ENCODE measurements around the gene SETBP1. TPM values are rescaled to one million over a fixed set of nuclear protein-coding genes. Genes with fewer than 3 reads are reported as not detected.

SETBP1 gene
- total RNA-seq, 2 donors from 2014 or later = 17.3 to 20.1 TPM

- H3K4me1 ChIP-seq (ENCODE audit: control insufficient read depth, insufficient read depth, low read length) = peaks cover 5% of the 10 kb centered on the region
- H3K27ac Mint-ChIP-seq = no peak overlapping the region
- H3K4me3 Mint-ChIP-seq = no peak overlapping the region
- H3K36me3 Mint-ChIP-seq (ENCODE audit: low read depth) = no peaks in the 10 kb centered on the region
- H3K27ac ChIP-seq (ENCODE audit: low read depth, low read length) = no peak overlapping the region
- peaks cover 27% of the 10 kb centered on the region for H3K4me1 Mint-ChIP-seq
- 86 to 100% methylated on average over 3 to 10 of the region's 11 CpGs for WGBS, 2 experiments (ENCODE audit: insufficient coverage in 1 of 2, insufficient read length in 1 of 2)
- no peak overlapping the region for H3K9ac ChIP-seq (ENCODE audit: extremely low read depth, low read length, poor library complexity, severe bottlenecking)
- DNase-seq = no peak
- peaks cover 5% of the 10 kb centered on the region for H3K36me3 ChIP-seq (ENCODE audit: control insufficient read depth, insufficient read depth, low read length)
- no peaks in the 10 kb centered on the region for H3K27me3 ChIP-seq (ENCODE audit: control insufficient read depth, insufficient read depth, low read length, poor library complexity, severe bottlenecking)
- H3K27me3 Mint-ChIP-seq (ENCODE audit: insufficient read depth) = no peaks in the 10 kb centered on the region
- H3K4me3 ChIP-seq (ENCODE audit: low read length) = no peak overlapping the region
- no peaks in the 10 kb centered on the region for H3K9me3 Mint-ChIP-seq
- TF ChIP-seq CTCF (conservative IDR thresholded peaks at IDR 0.05) = no peak
- no peaks in the 10 kb centered on the region for H3K9me3 ChIP-seq (ENCODE audit: control insufficient read depth, low read length)
These were observed 190.2 kb downstream of the SETBP1 start for GRCh38 chr18:44870631-44871502.

GRCh38 chr18:44871771-44872170, 191.1 kb downstream of the SETBP1 start:
- Mint-ChIP-seq H3K4me3 (no peak overlapping the region), H3K9me3 (no peaks in the 10 kb centered on the region), H3K27ac (no peak overlapping the region), H3K36me3 (ENCODE audit: low read depth) (no peaks in the 10 kb centered on the region), H3K27me3 (ENCODE audit: insufficient read depth) (no peaks in the 10 kb centered on the region), H3K4me1 (peaks cover 27% of the 10 kb centered on the region)
- Histone ChIP-seq H3K27me3 (ENCODE audit: control insufficient read depth, insufficient read depth, low read length, poor library complexity, severe bottlenecking) (no peaks in the 10 kb centered on the region), H3K9me3 (ENCODE audit: control insufficient read depth, low read length) (no peaks in the 10 kb centered on the region), H3K4me3 (ENCODE audit: low read length) (no peak overlapping the region), H3K9ac (ENCODE audit: extremely low read depth, low read length, poor library complexity, severe bottlenecking) (no peak overlapping the region), H3K27ac (ENCODE audit: low read depth, low read length) (no peak overlapping the region), H3K4me1 (ENCODE audit: control insufficient read depth, insufficient read depth, low read length) (peaks cover 12% of the 10 kb centered on the region), H3K36me3 (ENCODE audit: control insufficient read depth, insufficient read depth, low read length) (peaks cover 5% of the 10 kb centered on the region)
- no peak for TF ChIP-seq CTCF (conservative IDR thresholded peaks at IDR 0.05)
- DNase-seq = no peak
- 75 to 91% methylated on average over 1 to 3 of the region's 3 CpGs for WGBS, 2 experiments (ENCODE audit: insufficient coverage in 1 of 2, insufficient read length in 1 of 2)

- Histone ChIP-seq H3K27ac (ENCODE audit: low read depth, low read length) (no peak overlapping the region), H3K27me3 (ENCODE audit: control insufficient read depth, insufficient read depth, low read length, poor library complexity, severe bottlenecking) (no peaks in the 10 kb centered on the region), H3K9me3 (ENCODE audit: control insufficient read depth, low read length) (peaks cover 10% of the 10 kb centered on the region), H3K9ac (ENCODE audit: extremely low read depth, low read length, poor library complexity, severe bottlenecking) (no peak overlapping the region), H3K4me1 (ENCODE audit: control insufficient read depth, insufficient read depth, low read length) (peaks cover 6% of the 10 kb centered on the region), H3K4me3 (ENCODE audit: low read length) (no peak overlapping the region), H3K36me3 (ENCODE audit: control insufficient read depth, insufficient read depth, low read length) (peaks cover 8% of the 10 kb centered on the region)
- no peak for TF ChIP-seq CTCF (conservative IDR thresholded peaks at IDR 0.05)
- no peak for DNase-seq
- WGBS, 2 experiments (ENCODE audit: insufficient coverage in 1 of 2, insufficient read length in 1 of 2) = 71 to 100% methylated on average over 1 of the region's 1 CpG
- Mint-ChIP-seq H3K27me3 (ENCODE audit: insufficient read depth) (no peaks in the 10 kb centered on the region), H3K4me1 (peaks cover 10% of the 10 kb centered on the region), H3K4me3 (no peak overlapping the region), H3K9me3 (peaks cover 6% of the 10 kb centered on the region), H3K27ac (no peak overlapping the region), H3K36me3 (ENCODE audit: low read depth) (peaks cover 5% of the 10 kb centered on the region)
These were observed 195.3 kb downstream of the SETBP1 start for GRCh38 chr18:44876024-44876423.

Measured in endodermal cell (in vitro differentiated cells).